AG04449 (cell line): ENCODE measurements around the gene IRF9.

Experiments
- CTCF ChIA-PET: fragments of 350-600 bp; formaldehyde crosslinking; extraction: SDS; loops from one replicate; lab custom pipeline; 2021; ENCODE audit warnings: antibody characterized with exemption; lab: Yijun Ruan, JAX
- POLR2A ChIA-PET: fragments of 400-600, 350-600 bp; formaldehyde crosslinking; extraction: SDS; loops from one replicate; lab custom pipeline; 2020; ENCODE audit warnings: antibody characterized with exemption, inconsistent platforms; lab: Yijun Ruan, JAX
- DNase-seq: peaks from one replicate; pipeline ENCODE4 v3.0.0-alpha.2; 2010; ENCODE audit warnings: low read depth, low spot score
- H3K4me3 ChIP-seq: 2 replicates; pipeline ENCODE4 v1.5.1; 2011; ENCODE audit warnings: low read depth, mild to moderate bottlenecking, control low read depth, low read length
- TF ChIP-seq, protein P1 (sequence below): IDR thresholded peaks from one replicate; pipeline ENCODE4 v1.5.1; 2011; ENCODE audit warnings: mild to moderate bottlenecking, moderate library complexity, low read length, control low read depth, inconsistent platforms; ENCODE audit not compliant: insufficient read depth; ENCODE audit errors: missing control alignments

The IRF9 gene

DNA sequence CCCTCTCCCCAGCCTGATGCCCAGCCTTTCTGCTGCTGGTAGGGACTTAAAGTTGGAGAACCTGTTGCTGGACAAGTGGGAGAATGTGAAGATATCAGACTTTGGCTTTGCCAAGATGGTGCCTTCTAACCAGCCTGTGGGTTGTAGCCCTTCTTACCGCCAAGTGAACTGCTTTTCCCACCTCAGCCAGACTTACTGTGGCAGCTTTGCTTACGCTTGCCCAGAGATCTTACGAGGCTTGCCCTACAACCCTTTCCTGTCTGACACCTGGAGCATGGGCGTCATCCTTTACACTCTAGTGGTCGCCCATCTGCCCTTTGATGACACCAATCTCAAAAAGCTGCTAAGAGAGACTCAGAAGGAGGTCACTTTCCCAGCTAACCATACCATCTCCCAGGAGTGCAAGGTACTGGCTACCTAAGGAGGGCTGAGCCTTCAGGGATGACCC is 46.1 kb downstream of the IRF9 start:
- POLR2A ChIA-PET, result interaction anchor here (0.7 to 1.3 kb wide), 2 partner anchors 8 to 43 kb away, joined by 3 read pairs; partner anchors contain the start of gene MDP1
- TF ChIP-seq, protein P1, sequence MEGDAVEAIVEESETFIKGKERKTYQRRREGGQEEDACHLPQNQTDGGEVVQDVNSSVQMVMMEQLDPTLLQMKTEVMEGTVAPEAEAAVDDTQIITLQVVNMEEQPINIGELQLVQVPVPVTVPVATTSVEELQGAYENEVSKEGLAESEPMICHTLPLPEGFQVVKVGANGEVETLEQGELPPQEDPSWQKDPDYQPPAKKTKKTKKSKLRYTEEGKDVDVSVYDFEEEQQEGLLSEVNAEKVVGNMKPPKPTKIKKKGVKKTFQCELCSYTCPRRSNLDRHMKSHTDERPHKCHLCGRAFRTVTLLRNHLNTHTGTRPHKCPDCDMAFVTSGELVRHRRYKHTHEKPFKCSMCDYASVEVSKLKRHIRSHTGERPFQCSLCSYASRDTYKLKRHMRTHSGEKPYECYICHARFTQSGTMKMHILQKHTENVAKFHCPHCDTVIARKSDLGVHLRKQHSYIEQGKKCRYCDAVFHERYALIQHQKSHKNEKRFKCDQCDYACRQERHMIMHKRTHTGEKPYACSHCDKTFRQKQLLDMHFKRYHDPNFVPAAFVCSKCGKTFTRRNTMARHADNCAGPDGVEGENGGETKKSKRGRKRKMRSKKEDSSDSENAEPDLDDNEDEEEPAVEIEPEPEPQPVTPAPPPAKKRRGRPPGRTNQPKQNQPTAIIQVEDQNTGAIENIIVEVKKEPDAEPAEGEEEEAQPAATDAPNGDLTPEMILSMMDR, result no peak
- DNase-seq, result no peak
- no peak overlapping the region for H3K4me3 ChIP-seq
- CTCF ChIA-PET, result interaction anchor here (1.1 to 2.1 kb wide), 4 partner anchors 11 to 90 kb away, joined by 3 to 10 read pairs (median 5); partner anchors contain the start of genes EMC9, TINF2 and TM9SF1

DNA sequence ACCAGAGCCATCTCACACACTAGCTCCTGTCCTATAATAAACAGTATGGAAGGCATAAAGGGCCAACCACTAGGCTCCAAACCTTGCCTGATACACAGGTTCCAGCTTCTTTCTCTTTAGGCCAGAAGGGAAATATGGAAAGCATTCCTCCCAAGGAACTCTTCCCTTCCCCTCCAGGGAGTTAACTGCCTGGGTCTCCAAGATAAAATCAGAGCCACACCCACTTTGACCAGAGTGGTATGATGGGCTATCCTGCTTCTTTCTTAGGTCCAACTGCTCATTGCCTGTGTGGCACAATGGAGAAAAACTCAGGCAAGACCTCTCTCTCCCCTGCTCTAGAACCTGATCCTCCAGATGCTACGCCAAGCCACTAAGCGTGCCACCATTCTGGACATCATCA is 46.6 kb downstream of the IRF9 start:
- TF ChIP-seq, protein P1, result no peak
- DNase-seq, result no peak
- H3K4me3 ChIP-seq, result no peak overlapping the region
- ChIA-PET CTCF (interaction anchor here (1.5 to 2.1 kb wide), 2 partner anchors 35 to 90 kb away, joined by 5 to 10 read pairs; partner anchors contain the start of gene TINF2), POLR2A (interaction anchor here (0.7 kb wide), 1 partner anchor 43 kb away, joined by 3 read pairs; no protein-coding TSS in a partner anchor)

DNA sequence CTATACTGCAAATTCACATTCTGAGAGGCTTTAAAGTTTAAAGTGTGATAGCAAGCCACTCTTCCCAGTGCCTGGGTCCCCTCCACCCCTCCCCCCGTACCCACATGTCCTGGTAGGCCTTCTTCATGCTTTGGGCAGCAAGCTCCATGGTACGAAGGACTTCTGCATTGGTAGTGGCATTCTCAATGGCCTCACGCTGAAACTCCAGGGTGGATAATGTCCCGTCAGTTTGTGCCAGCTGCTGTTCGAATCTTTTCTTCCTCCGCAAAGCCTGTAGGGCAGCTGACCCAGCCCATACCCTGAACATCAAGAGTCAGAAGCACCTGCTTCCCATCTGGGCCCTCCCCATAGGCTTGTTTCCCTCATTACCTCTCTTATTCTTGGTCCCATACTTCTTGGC is 50.2 kb downstream of the IRF9 start:
- POLR2A ChIA-PET, result interaction anchor here (2.9 kb wide), 1 partner anchor 16 kb away, joined by 26 read pairs; the partner anchor contains the start of gene TM9SF1
- TF ChIP-seq, protein P1, result no peak
- H3K4me3 ChIP-seq, result no peak overlapping the region
- DNase-seq, result no peak
- CTCF ChIA-PET, result interaction anchor here (1.1 kb wide), 1 partner anchor 97 kb away, joined by 3 read pairs; the partner anchor contains the start of gene CIDEB

DNA sequence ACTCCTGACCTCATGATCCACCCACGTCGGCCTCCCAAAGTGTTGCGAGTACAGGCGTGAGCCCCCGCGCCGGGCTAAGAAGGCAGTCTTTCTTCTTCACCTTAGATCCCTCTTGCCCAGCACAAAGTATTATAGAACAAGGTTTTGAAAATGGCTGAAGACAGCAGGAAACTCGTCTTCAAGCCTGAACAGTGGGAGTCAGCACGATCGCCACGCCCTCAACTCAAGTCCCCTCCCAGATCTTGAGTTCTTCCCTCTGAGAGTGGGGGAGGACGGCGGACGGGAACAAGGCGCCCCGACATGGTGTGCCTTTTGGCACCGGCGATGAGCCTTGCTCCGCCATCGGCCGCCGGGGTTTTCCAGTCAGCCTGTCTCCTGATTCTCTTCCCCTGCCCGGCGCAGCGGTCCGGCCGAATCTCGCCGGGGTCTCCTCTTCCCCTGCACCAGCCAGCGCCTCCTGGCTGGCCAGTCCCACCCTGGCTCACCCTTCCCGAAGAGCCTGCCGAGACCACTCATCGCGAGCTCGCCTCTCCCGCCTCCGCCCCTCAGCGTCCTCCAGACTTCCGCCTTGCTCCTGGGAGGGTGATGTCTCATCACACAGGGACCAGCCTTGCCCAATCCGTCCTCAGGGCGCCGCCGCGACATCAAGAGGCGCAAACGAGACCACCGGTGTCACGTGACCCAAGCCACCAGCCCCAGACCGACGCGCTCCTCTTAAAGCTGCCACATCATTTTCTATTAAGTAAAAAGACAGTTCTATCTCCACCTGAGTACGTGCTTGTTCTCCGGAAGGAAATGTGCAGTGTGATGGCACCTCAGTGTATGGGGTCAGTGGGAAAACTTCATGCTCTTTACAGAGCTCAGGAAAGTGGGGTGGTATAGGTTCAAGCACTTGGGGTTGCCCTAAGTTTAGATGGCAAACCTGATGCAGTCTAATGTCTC is 52.1 kb downstream of the IRF9 start, which contains the start of gene CHMP4A:
Gene CHMP4A, minus strand, starts transcription at position 565 of the 942 bp plus-strand sequence. Its CDS starts 49 bp downstream, at position 516.
- H3K4me3 ChIP-seq, result peak within 1 kb of the TSS; percentile 88
- TF ChIP-seq, protein P1, result peak; percentile 36
- ChIA-PET CTCF (interaction anchor here (0.7 to 5.3 kb wide), 13 partner anchors 9 to 155 kb away, joined by 3 to 89 read pairs (median 6); partner anchors contain the start of genes CIDEB, DHRS1, NOP9 and RABGGTA), POLR2A (interaction anchor here (0.6 to 2.9 kb wide), 8 partner anchors 11 to 98 kb away, joined by 3 to 26 read pairs (median 4); partner anchors contain the start of genes DHRS1, NOP9, RABGGTA and TINF2)
- DNase-seq, result peak; percentile 85

DNA sequence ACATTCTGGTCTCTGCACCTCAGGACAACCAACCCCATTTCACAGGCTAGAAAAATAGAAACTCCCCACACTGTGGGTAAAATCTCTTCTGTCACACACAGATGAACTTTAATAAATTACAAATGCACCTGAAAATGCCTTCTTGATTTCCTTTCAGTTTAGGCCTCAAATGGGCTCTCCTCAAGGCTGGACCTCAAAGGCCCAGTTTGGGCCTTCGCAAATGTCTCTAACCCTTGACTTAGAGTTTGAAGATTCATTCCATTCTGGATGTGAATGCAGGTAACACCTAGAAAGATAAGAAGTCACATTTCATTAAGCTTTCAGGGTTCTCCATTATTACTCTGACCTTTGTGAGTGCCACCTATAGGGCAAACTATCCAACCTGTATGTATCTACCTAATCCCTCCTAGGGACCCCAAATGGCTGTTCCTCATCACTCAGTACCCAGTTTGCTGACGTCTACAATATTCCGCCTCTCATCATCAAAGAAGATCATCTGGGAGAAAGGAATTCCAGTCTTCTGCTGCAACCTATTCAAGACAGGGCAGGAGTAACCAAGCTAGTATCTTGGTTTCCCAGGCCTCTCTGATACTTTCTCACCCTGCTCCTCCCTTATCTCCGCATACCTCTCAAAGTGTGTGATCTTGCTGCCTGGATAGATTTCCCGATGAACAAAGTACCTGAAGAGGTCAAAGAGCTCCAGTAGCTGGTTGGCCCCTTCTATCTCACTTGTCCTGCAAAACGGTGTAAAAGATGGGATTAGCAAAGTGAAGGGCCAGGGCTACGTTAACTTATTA is 53.0 kb downstream of the IRF9 start:
- H3K4me3 ChIP-seq, result peak overlapping the region; percentile 88
- TF ChIP-seq, protein P1, result no peak
- DNase-seq, result no peak
- POLR2A ChIA-PET, result interaction anchor here (0.6 to 2.9 kb wide), 8 partner anchors 10 to 99 kb away, joined by 3 to 26 read pairs (median 4); partner anchors contain the start of genes DHRS1, NOP9, RABGGTA and TINF2
- CTCF ChIA-PET, result interaction anchor here (0.6 to 5.3 kb wide), 20 partner anchors 8 to 243 kb away, joined by 3 to 89 read pairs (median 4); partner anchors contain the start of genes CIDEB, DHRS1, LTB4R2 and NOP9
